GM18502 (cell line): ENCODE data around the gene USF3.
"Not testable (repeated sequence)": the region's sequence is repeated elsewhere in the genome, so short reads cannot be mapped to it uniquely, and the experiment has no call there.

Source experiments
- ATAC-seq: cut with Tn5 transposase; IDR thresholded peaks from one replicate; pipeline ENCODE4 v1.9.1; 2021; ENCODE audit warnings: mild to moderate bottlenecking; ENCODE audit not compliant: unreplicated experiment, poor library complexity

Gene USF3

GRCh38 chr3:113660458-113660857, 36.0 kb downstream of the USF3 start:
- ATAC-seq = no peak

- no peak for ATAC-seq
These were observed 36.4 kb downstream of the USF3 start for GRCh38 chr3:113659996-113660395.

- ATAC-seq = no peak
These were observed 37.3 kb downstream of the USF3 start for GRCh38 chr3:113659101-113659541.

GRCh38 chr3:113658107-113658506, 38.3 kb downstream of the USF3 start:
- no peak for ATAC-seq

- no peak for ATAC-seq
These were observed 41.6 kb downstream of the USF3 start for GRCh38 chr3:113654851-113655250.

GRCh38 chr3:113654310-113654709, 42.1 kb downstream of the USF3 start:
- ATAC-seq = no peak

GRCh38 chr3:113649174-113649845, 47.1 kb downstream of the USF3 start:
- no peak for ATAC-seq

- ATAC-seq = no peak
These were observed 47.9 kb downstream of the USF3 start for GRCh38 chr3:113648524-113648923.

GRCh38 chr3:113643583-113643982, 52.9 kb downstream of the USF3 start:
- ATAC-seq = no peak

GRCh38 chr3:113638910-113639309, 57.5 kb downstream of the USF3 start:
- no peak for ATAC-seq

- no peak for ATAC-seq
These were observed 58.7 kb downstream of the USF3 start for GRCh38 chr3:113637756-113638155.

- ATAC-seq = not testable (repeated sequence)
These were observed 60.4 kb downstream of the USF3 start for GRCh38 chr3:113636034-113636433.

GRCh38 chr3:113634782-113635474, 61.5 kb downstream of the USF3 start:
- no peak for ATAC-seq

GRCh38 chr3:113631573-113631972, 64.9 kb downstream of the USF3 start:
- ATAC-seq = no peak

GRCh38 chr3:113630956-113631542, 65.4 kb downstream of the USF3 start:
- no peak for ATAC-seq

- ATAC-seq = no peak
These were observed 66.6 kb downstream of the USF3 start for GRCh38 chr3:113629584-113630421.

- ATAC-seq = no peak
These were observed 67.7 kb downstream of the USF3 start for GRCh38 chr3:113628788-113629187.

GRCh38 chr3:113628316-113628715, 68.1 kb downstream of the USF3 start:
- no peak for ATAC-seq

GRCh38 chr3:113626503-113627371, 69.7 kb downstream of the USF3 start:
- ATAC-seq = peak; percentile 71

GRCh38 chr3:113625834-113626233, 70.6 kb downstream of the USF3 start:
- ATAC-seq = no peak
